Testis (tissue), 3 donors: ENCODE data around the gene CRIP2. TPM values are rescaled to one million over a fixed set of nuclear protein-coding genes. Genes with fewer than 3 reads are reported as not detected.

Experiments used
- DNase-seq: peaks from one replicate; pipeline ENCODE4 v3.0.0-alpha.2; 2019
- H3K27ac ChIP-seq, 2 donors: fragments of 200-600 bp; sonication (generic); one replicate each; pipeline ENCODE4 v1.5.1; 2019
- H3K27me3 ChIP-seq: fragments of 200-600 bp; sonication (generic); one replicate; pipeline ENCODE4 v1.5.1; 2019
- H3K36me3 ChIP-seq: fragments of 200-600 bp; sonication (generic); one replicate; pipeline ENCODE4 v1.5.1; 2017; ENCODE audit warnings: low read depth; ENCODE audit errors: missing control alignments
- H3K4me1 ChIP-seq: fragments of 200-600 bp; sonication (generic); one replicate; pipeline ENCODE4 v1.5.1; 2019
- H3K4me3 ChIP-seq, 2 donors: fragments of 200-600 bp; sonication (generic); one replicate each; pipeline ENCODE4 v1.5.1; 2017 to 2019
- H3K9me3 ChIP-seq: fragments of 200-600 bp; sonication (generic); one replicate; pipeline ENCODE4 v1.5.1; 2017
- CTCF ChIP-seq, 3 experiments: fragments of 450-650 bp in 2 of 3; fragments of 200-600 bp in 1 of 3; sonication (generic) in 1 of 3; IDR thresholded peaks; one replicate each; pipeline ENCODE4 v1.5.1; 2016 to 2019; ENCODE audit warnings: antibody characterized with exemption in 3 of 3, mild to moderate bottlenecking in 2 of 3, moderate library complexity in 1 of 3
- POLR2A ChIP-seq: fragments of 450-650 bp; IDR thresholded peaks from one replicate; pipeline ENCODE4 v1.6.1; 2017; ENCODE audit warnings: antibody characterized with exemption, mild to moderate bottlenecking, moderate library complexity
- WGBS, 2 donors: methylation state at CpG; one replicate each; pipeline ENCODE4 v1.1.5; 2018; 5-methylcytosine and 5-hydroxymethylcytosine counted together
- intact Hi-C: fragments of 100-400 bp; cut with DNase I; formaldehyde crosslinking; loops from one replicate; pipeline ENCODE4 v1.15.1; 2023; ENCODE audit warnings: low total_unique reads
- polyA plus RNA-seq: library from polyadenylated mRNA; stranded (reverse); fragments of 350-450 nt; fragmentation: Illumina TruSeq; extraction: RNeasy Lipid Tissue Mini Kit (QIAGEN cat#74804); gene quantifications from one replicate; pipeline ENCODE4 v1.2.3, GENCODE V29; 2014; ENCODE audit warnings: low read depth, low replicate concordance; ENCODE audit not compliant: insufficient read depth
- total RNA-seq, 2 donors: library from RNA; depleted of rRNA; stranded (reverse); fragments of >200 nt; gene quantifications; one replicate each; pipeline ENCODE4 v1.2.3, GENCODE V29; 2016

The CRIP2 gene
- total and polyA plus RNA-seq, 3 donors from 2014 or later = 114 to 159 (median 121) TPM

GRCh38 chr14:105453847-105454246 is 20.8 kb upstream of the CRIP2 start:
- 87% methylated on average over 14 of the region's 14 CpGs for WGBS, 2 donors
- Histone ChIP-seq H3K27ac (no peak overlapping the region), H3K4me3 (no peak overlapping the region), H3K36me3 (no peaks in the 10 kb centered on the region), H3K4me1 (no peaks in the 10 kb centered on the region), H3K27me3 (no peaks in the 10 kb centered on the region), H3K9me3 (no peaks in the 10 kb centered on the region)
- no peak for TF ChIP-seq POLR2A
- no peak for TF ChIP-seq CTCF (IDR thresholded peaks at IDR 0.05)
- intact Hi-C loops = no loop called here
- no peak for DNase-seq

- WGBS, 2 donors = 83 to 86% methylated on average over 9 to 22 of the region's 22 CpGs
- H3K27ac ChIP-seq = no peak overlapping the region
- TF ChIP-seq CTCF (IDR thresholded peaks at IDR 0.05) (no peak), POLR2A (no peak)
- H3K4me1 ChIP-seq = no peaks in the 10 kb centered on the region
- H3K27me3 ChIP-seq = no peaks in the 10 kb centered on the region
- intact Hi-C loops = no loop called here
- no peak overlapping the region for H3K4me3 ChIP-seq
- DNase-seq = no peak
- H3K9me3 ChIP-seq = no peaks in the 10 kb centered on the region
- no peaks in the 10 kb centered on the region for H3K36me3 ChIP-seq
These were observed 19.5 kb upstream of the CRIP2 start for GRCh38 chr14:105455086-105455640.

GRCh38 chr14:105455766-105456660 is 18.6 kb upstream of the CRIP2 start:
- Histone ChIP-seq H3K4me1 (no peaks in the 10 kb centered on the region), H3K27ac (no peak overlapping the region), H3K4me3 (no peak overlapping the region), H3K36me3 (no peaks in the 10 kb centered on the region), H3K9me3 (no peaks in the 10 kb centered on the region), H3K27me3 (no peaks in the 10 kb centered on the region)
- intact Hi-C loops = no loop called here
- no peak for DNase-seq
- 88 to 92% methylated on average over 7 to 22 of the region's 22 CpGs for WGBS, 2 donors
- TF ChIP-seq POLR2A = no peak
- TF ChIP-seq CTCF (IDR thresholded peaks at IDR 0.05) = no peak

GRCh38 chr14:105456736-105457617 is 17.6 kb upstream of the CRIP2 start:
- TF ChIP-seq CTCF (IDR thresholded peaks at IDR 0.05) (no peak), POLR2A (no peak)
- Histone ChIP-seq H3K27me3 (no peaks in the 10 kb centered on the region), H3K4me3 (no peak overlapping the region), H3K4me1 (no peaks in the 10 kb centered on the region), H3K9me3 (no peaks in the 10 kb centered on the region), H3K27ac (no peak overlapping the region), H3K36me3 (no peaks in the 10 kb centered on the region)
- WGBS, 2 donors = 90 to 91% methylated on average over 17 to 22 of the region's 22 CpGs
- DNase-seq = no peak
- intact Hi-C loops = no loop called here
